Panc1 (cell line): ENCODE data around the gene NKG7. TPM values are rescaled to one million over a fixed set of nuclear protein-coding genes. Genes with fewer than 3 reads are reported as not detected.
"Not testable (repeated sequence)": the region's sequence is repeated elsewhere in the genome, so short reads cannot be mapped to it uniquely, and the experiment has no call there.

Experiments
- ATAC-seq: fragments of 200-7000 bp; cut with Tn5 transposase; 2 replicates; pipeline ENCODE4 v1.9.1; 2020; ENCODE audit warnings: mild to moderate bottlenecking, moderate library complexity
- BruUV-seq: library from RNA; stranded (reverse); fragments of 400-500 nt; replicated peaks from 2 replicates; lab custom pipeline; 2021; lab: Mats Ljungman, UMichigan
- CTCF ChIA-PET: fragments of 300-600 bp; sonication (Branson Sonifier 250); formaldehyde crosslinking; loops from one replicate; lab custom pipeline; 2022; ENCODE audit warnings: antibody characterized with exemption; lab: Charles Lee
- POLR2A ChIA-PET: fragments of 300-600 bp; sonication (Branson Sonifier 250); formaldehyde crosslinking; loops from one replicate; lab custom pipeline; 2022; ENCODE audit warnings: antibody characterized with exemption; lab: Charles Lee
- DNase-seq: peaks from one replicate; pipeline ENCODE4 v3.0.0-alpha.2; 2010; ENCODE audit warnings: low read depth, low spot score
- H3K27ac ChIP-seq: 2 replicates; pipeline ENCODE4 v1.5.1; 2011; ENCODE audit warnings: mild to moderate bottlenecking, low read length, inconsistent platforms
- H3K27me3 ChIP-seq: fragments of 200-500 bp; sonication (Bioruptor generic); 2 replicates; pipeline ENCODE4 v1.6.0; 2014; ENCODE audit warnings: low read length, inconsistent platforms; ENCODE audit not compliant: control insufficient read depth, insufficient read depth
- H3K36me3 ChIP-seq: fragments of 200-500 bp; sonication (Bioruptor generic); 2 replicates; pipeline ENCODE4 v1.5.1; 2014; ENCODE audit warnings: inconsistent platforms, mild to moderate bottlenecking, low read length, moderate library complexity; ENCODE audit not compliant: control insufficient read depth, insufficient read depth
- H3K4me1 ChIP-seq: 2 replicates; pipeline ENCODE4 v1.5.1; 2011; ENCODE audit warnings: inconsistent platforms, mild to moderate bottlenecking, low read length, moderate library complexity; ENCODE audit not compliant: control insufficient read depth, insufficient read depth
- H3K4me3 ChIP-seq, 2 experiments: 2 replicates each; pipeline ENCODE4 v1.5.1; 2011 to 2012; ENCODE audit warnings: low read depth in 2 of 2, low read length in 2 of 2, mild to moderate bottlenecking in 2 of 2, inconsistent platforms in 1 of 2, moderate library complexity in 1 of 2
- H3K9me3 ChIP-seq: fragments of 200-500 bp; sonication (Bioruptor generic); 2 replicates; pipeline ENCODE4 v1.5.1; 2014; ENCODE audit warnings: low read depth, mild to moderate bottlenecking, inconsistent platforms, low read length, moderate library complexity; ENCODE audit not compliant: control insufficient read depth, insufficient read depth
- POLR2AphosphoS5 ChIP-seq: IDR thresholded peaks from 2 replicates; pipeline ENCODE4 v1.6.1; 2012; ENCODE audit warnings: mild to moderate bottlenecking, low read depth, low read length, moderate library complexity
- SIN3A ChIP-seq: IDR thresholded peaks from 2 replicates; pipeline ENCODE4 v1.6.1; 2012; ENCODE audit warnings: low read depth, mild to moderate bottlenecking, low read length, moderate library complexity, borderline replicate concordance; ENCODE audit not compliant: insufficient read depth
- TCF7L2 ChIP-seq: IDR thresholded peaks from 2 replicates; pipeline ENCODE4 v1.6.1; 2011; ENCODE audit warnings: mild to moderate bottlenecking, low read depth, low read length, inconsistent platforms
- in situ Hi-C: cut with HindIII; loops from 2 replicates; pipeline ENCODE4 v1.10.0; 2016; ENCODE audit warnings: low sequenced_read_pairs, low pct_unique_long_range_greater_than_20kb
- intact Hi-C: fragments of 100-400 bp; cut with micrococcal nuclease; formaldehyde crosslinking; loops from one replicate; pipeline ENCODE4 v1.10.0; 2022; ENCODE audit not compliant: unreplicated experiment
- total RNA-seq: library from RNA; stranded (reverse); gene quantifications from one replicate; pipeline ENCODE4 v1.2.1, GENCODE V29; 2021; ENCODE audit not compliant: unreplicated experiment
- TF ChIP-seq, protein P1 (sequence below), 2 experiments: IDR thresholded peaks; 2 replicates each; pipeline ENCODE4 v1.6.1; 2011 to 2012; ENCODE audit warnings: low read depth in 2 of 2, control low read depth in 1 of 2, low read length in 1 of 2, mild to moderate bottlenecking in 1 of 2, moderate library complexity in 1 of 2; ENCODE audit not compliant: insufficient read depth in 1 of 2
- TF ChIP-seq, protein P2 (sequence below): fragments of 450-650 bp; IDR thresholded peaks from 2 replicates; pipeline ENCODE4 v1.5.1; 2017; ENCODE audit warnings: mild to moderate bottlenecking

The NKG7 gene
- total RNA-seq, 1 experiment from 2014 or later, result 0.23 TPM

DNA sequence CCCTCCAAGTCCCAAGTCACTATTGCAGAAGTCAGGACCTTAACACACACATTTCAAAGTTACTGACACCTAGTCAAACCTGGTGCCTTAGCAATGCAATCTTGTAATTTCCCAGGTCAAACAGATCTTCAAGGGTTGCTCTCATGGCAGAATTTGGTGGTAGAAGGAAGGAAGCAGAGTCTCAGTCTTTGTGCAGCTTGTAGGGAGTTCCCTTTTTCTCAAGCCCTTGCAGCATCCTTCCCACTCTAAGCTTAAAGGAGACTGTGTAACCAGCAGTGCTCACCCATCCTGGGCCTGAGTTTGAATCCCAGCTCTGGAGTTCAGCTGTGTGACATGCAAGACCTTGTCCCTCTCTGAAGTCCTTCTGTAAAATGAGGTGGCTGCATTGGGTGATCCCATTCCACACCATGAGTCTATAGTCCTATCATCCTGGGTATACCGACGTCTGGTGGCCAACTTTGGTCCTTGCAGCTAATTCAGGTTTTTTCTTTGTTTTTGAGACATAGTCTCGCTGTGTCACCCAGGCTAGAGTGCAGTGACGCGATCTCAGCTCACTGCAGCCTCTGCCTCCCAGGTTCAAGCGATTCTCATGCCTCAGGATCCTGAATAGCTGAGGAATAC, 35.2 kb upstream of the NKG7 start:
- BruUV-seq, result no TSS peak
- Histone ChIP-seq H3K4me1 (no peaks in the 10 kb centered on the region; the same call in 1 of the 2 replicates), H3K27me3 (no peaks in the 10 kb centered on the region), H3K27ac (no peak overlapping the region), H3K4me3 (no peak overlapping the region), H3K9me3 (no peaks in the 10 kb centered on the region), H3K36me3 (no peaks in the 10 kb centered on the region)
- CTCF ChIA-PET, result no interaction called here
- intact Hi-C loops, result loop anchor here (5.0 kb wide), 1 partner anchor 70 kb away; no protein-coding TSS in a partner anchor
- POLR2A ChIA-PET, result no interaction called here
- no peak for TF ChIP-seq TCF7L2
- TF ChIP-seq SIN3A, result no peak
- TF ChIP-seq, protein P1, sequence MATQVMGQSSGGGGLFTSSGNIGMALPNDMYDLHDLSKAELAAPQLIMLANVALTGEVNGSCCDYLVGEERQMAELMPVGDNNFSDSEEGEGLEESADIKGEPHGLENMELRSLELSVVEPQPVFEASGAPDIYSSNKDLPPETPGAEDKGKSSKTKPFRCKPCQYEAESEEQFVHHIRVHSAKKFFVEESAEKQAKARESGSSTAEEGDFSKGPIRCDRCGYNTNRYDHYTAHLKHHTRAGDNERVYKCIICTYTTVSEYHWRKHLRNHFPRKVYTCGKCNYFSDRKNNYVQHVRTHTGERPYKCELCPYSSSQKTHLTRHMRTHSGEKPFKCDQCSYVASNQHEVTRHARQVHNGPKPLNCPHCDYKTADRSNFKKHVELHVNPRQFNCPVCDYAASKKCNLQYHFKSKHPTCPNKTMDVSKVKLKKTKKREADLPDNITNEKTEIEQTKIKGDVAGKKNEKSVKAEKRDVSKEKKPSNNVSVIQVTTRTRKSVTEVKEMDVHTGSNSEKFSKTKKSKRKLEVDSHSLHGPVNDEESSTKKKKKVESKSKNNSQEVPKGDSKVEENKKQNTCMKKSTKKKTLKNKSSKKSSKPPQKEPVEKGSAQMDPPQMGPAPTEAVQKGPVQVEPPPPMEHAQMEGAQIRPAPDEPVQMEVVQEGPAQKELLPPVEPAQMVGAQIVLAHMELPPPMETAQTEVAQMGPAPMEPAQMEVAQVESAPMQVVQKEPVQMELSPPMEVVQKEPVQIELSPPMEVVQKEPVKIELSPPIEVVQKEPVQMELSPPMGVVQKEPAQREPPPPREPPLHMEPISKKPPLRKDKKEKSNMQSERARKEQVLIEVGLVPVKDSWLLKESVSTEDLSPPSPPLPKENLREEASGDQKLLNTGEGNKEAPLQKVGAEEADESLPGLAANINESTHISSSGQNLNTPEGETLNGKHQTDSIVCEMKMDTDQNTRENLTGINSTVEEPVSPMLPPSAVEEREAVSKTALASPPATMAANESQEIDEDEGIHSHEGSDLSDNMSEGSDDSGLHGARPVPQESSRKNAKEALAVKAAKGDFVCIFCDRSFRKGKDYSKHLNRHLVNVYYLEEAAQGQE (IDR thresholded peaks at IDR 0.05; ENCODE audit: insufficient read depth in 1 of 2, low read depth in 2 of 2, low read length in 1 of 2), result no peak
- no peak for TF ChIP-seq POLR2AphosphoS5
- TF ChIP-seq, protein P2, sequence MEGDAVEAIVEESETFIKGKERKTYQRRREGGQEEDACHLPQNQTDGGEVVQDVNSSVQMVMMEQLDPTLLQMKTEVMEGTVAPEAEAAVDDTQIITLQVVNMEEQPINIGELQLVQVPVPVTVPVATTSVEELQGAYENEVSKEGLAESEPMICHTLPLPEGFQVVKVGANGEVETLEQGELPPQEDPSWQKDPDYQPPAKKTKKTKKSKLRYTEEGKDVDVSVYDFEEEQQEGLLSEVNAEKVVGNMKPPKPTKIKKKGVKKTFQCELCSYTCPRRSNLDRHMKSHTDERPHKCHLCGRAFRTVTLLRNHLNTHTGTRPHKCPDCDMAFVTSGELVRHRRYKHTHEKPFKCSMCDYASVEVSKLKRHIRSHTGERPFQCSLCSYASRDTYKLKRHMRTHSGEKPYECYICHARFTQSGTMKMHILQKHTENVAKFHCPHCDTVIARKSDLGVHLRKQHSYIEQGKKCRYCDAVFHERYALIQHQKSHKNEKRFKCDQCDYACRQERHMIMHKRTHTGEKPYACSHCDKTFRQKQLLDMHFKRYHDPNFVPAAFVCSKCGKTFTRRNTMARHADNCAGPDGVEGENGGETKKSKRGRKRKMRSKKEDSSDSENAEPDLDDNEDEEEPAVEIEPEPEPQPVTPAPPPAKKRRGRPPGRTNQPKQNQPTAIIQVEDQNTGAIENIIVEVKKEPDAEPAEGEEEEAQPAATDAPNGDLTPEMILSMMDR, result peak; percentile 72
- in situ Hi-C loops, result no loop called here
- DNase-seq (no peak), ATAC-seq (peak; percentile 68)

DNA sequence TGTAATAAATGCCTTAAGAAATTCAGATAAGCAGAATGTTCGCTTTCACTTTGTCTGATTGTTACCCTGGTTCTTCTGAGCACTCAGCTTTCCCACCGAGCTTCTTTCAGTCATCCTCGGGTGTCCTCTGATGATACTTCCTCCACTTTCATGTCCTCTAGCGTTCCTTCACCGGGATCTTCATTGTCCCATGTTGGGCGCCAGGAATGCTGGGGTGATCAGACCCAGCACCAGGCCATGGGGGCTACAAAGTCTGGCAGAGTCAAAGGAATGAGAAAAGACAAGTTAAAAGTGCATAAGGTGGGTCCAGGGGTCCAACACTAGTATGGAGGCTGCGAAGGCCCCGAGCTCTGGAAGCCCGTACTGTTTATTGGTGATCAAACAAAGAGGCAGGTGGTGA, 29.7 kb upstream of the NKG7 start:
- intact Hi-C loops, result no loop called here
- no TSS peak for BruUV-seq
- Histone ChIP-seq H3K36me3 (no peaks in the 10 kb centered on the region; the same call in 1 of the 2 replicates), H3K9me3 (no peaks in the 10 kb centered on the region), H3K4me3 (no peak overlapping the region), H3K4me1 (no peaks in the 10 kb centered on the region), H3K27me3 (no peaks in the 10 kb centered on the region), H3K27ac (no peak overlapping the region)
- in situ Hi-C loops, result no loop called here
- ChIA-PET POLR2A (no interaction called here), CTCF (no interaction called here)
- TF ChIP-seq SIN3A (no peak), POLR2AphosphoS5 (no peak), TCF7L2 (no peak)
- TF ChIP-seq, protein P2, result no peak
- TF ChIP-seq, protein P1 (IDR thresholded peaks at IDR 0.05; ENCODE audit: insufficient read depth in 1 of 2, low read depth in 2 of 2, low read length in 1 of 2), result no peak
- DNase-seq (no peak), ATAC-seq (no peak)

DNA sequence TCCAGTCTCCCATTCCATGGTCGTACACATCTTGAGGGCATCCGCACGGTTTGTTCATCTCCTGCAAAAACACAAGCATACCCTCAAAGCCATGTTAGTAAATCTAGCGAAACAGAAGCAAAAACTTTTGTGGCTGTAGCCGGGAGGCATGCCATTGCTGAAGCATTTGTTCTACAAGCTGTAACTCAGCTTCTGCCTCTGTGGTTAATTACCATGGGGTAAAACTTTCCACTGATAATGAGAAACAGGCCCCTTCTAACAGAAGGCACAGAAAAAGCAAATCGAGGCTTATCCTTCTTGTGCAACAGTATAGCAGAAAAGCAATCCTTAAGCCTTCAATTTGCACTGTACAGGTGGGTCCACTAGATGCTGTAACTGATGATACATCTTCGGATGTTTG, 27.5 kb upstream of the NKG7 start:
- DNase-seq, CTCF ChIA-PET, BruUV-seq: not testable (repeated sequence)

More for the DNA sequence above, 27.5 kb upstream of the NKG7 start:
- H3K27ac ChIP-seq, H3K9me3 ChIP-seq, ATAC-seq, H3K4me1 ChIP-seq, H3K27me3 ChIP-seq, POLR2A ChIA-PET, H3K4me3 ChIP-seq, in situ Hi-C loops, intact Hi-C loops, H3K36me3 ChIP-seq: not testable (repeated sequence)
